ENCODE data around the gene ILF3.

Gene ILF3

GRCh38 chr19:10644260-10645007 is 9.7 kb upstream of the ILF3 start:
- Histone ChIP-seq H3K36me3 (ENCODE audit: low read depth) (peaks cover 31% of the 10 kb centered on the region), H3K4me1 (ENCODE audit: insufficient read depth, poor library complexity, severe bottlenecking) (no peaks in the 10 kb centered on the region), H3K27ac (ENCODE audit: poor library complexity, severe bottlenecking) (peak overlapping the region; percentile 38), H3K4me3 (ENCODE audit: severe bottlenecking) (no peak overlapping the region), H3K27me3 (ENCODE audit: insufficient read depth, poor library complexity, severe bottlenecking) (no peaks in the 10 kb centered on the region), H3K9me3 (ENCODE audit: severe bottlenecking) (no peaks in the 10 kb centered on the region)
- DNase-seq (ENCODE audit: low spot score): no peak
- TF ChIP-seq, protein P1, sequence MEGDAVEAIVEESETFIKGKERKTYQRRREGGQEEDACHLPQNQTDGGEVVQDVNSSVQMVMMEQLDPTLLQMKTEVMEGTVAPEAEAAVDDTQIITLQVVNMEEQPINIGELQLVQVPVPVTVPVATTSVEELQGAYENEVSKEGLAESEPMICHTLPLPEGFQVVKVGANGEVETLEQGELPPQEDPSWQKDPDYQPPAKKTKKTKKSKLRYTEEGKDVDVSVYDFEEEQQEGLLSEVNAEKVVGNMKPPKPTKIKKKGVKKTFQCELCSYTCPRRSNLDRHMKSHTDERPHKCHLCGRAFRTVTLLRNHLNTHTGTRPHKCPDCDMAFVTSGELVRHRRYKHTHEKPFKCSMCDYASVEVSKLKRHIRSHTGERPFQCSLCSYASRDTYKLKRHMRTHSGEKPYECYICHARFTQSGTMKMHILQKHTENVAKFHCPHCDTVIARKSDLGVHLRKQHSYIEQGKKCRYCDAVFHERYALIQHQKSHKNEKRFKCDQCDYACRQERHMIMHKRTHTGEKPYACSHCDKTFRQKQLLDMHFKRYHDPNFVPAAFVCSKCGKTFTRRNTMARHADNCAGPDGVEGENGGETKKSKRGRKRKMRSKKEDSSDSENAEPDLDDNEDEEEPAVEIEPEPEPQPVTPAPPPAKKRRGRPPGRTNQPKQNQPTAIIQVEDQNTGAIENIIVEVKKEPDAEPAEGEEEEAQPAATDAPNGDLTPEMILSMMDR (IDR thresholded peaks at IDR 0.05; ENCODE audit: poor library complexity, severe bottlenecking): peak; percentile 94
- peak; percentile 83 for ATAC-seq (ENCODE audit: low read depth)

DNA sequence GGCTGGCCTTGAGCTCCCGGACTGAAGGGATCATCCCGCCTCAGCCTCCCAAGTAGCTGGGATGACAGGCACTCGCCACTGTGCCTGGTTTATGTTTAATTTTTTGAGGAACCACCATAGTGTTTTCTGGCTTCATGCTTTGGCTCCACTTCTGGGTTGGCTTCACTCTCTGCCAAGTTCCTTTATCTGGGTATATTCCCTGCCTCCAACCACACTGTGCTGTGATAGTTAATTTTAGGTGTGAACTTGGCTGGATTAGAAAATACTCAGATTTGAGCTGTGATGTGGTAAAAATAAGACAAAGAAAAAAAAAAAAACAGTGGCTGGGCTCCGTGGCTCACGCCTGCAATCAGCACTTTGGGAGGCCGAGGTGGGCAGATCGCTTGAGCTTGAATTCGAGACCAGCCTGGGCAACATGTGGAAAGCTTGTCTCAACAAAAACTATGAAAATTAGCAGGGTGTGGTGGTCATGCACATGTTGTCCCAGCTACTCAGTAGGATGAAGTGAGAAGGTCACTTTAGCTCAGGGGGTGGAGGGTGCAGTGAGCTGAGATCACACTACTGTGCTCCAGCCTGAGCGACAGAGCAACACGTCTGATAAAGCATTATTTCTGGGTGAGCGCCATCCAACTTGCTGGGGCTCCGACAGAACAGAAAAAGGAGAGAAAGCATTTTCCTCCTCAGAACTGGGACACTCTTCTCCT is 7.5 kb upstream of the ILF3 start:
- Histone ChIP-seq H3K36me3 (ENCODE audit: low read depth) (peaks cover 15% of the 10 kb centered on the region), H3K27ac (ENCODE audit: poor library complexity, severe bottlenecking) (no peak overlapping the region), H3K4me3 (ENCODE audit: severe bottlenecking) (no peak overlapping the region), H3K4me1 (ENCODE audit: insufficient read depth, poor library complexity, severe bottlenecking) (no peaks in the 10 kb centered on the region), H3K27me3 (ENCODE audit: insufficient read depth, poor library complexity, severe bottlenecking) (no peaks in the 10 kb centered on the region), H3K9me3 (ENCODE audit: severe bottlenecking) (no peaks in the 10 kb centered on the region)
- no peak for DNase-seq (ENCODE audit: low spot score)
- TF ChIP-seq, protein P1 (IDR thresholded peaks at IDR 0.05; ENCODE audit: poor library complexity, severe bottlenecking): no peak
- no peak for ATAC-seq (ENCODE audit: low read depth)

DNA sequence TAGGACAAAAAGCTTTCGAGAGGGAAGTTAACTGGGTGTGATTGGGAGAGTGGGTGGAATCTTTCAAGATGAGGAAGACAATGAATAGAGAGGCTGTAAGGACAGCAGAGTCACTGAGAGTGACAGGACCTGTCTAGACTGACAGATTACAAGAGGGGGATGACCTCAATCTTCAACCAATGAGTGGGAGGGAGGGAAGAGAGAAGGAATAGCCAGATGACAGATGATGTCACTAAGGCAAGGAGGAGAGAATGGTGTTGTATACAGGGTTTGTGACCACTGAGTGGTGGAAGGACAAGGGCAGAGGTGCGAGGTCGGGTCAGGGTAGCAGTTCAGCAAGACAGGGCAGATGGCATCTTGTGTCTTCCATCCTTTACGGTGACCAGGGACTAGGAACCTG is 5.8 kb upstream of the ILF3 start:
- Histone ChIP-seq H3K36me3 (ENCODE audit: low read depth) (peaks cover 10% of the 10 kb centered on the region), H3K27ac (ENCODE audit: poor library complexity, severe bottlenecking) (no peak overlapping the region), H3K4me1 (ENCODE audit: insufficient read depth, poor library complexity, severe bottlenecking) (no peaks in the 10 kb centered on the region), H3K27me3 (ENCODE audit: insufficient read depth, poor library complexity, severe bottlenecking) (no peaks in the 10 kb centered on the region), H3K9me3 (ENCODE audit: severe bottlenecking) (no peaks in the 10 kb centered on the region), H3K4me3 (ENCODE audit: severe bottlenecking) (no peak overlapping the region)
- TF ChIP-seq, protein P1 (IDR thresholded peaks at IDR 0.05; ENCODE audit: poor library complexity, severe bottlenecking): no peak
- no peak for ATAC-seq (ENCODE audit: low read depth)
- no peak for DNase-seq (ENCODE audit: low spot score)

DNA sequence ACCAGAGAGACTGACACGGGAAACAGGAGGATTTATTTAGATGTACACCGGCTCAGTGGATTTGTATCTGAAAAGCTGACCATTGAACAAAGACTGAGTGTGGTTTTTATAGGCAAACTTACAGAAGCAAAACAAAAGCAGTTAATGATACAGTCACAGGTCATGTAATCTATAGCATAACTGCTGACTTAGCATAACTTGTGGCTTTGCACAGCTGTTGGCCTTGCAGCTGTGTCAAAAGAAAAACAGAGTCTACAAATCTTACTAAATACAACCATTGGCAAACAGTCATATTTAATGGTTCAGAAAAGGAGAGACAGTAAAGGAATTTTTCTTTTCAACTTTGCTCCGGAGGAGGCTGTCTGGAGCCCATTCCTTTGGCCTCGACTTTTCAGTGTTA is 2.3 kb upstream of the ILF3 start:
- Histone ChIP-seq H3K4me1 (ENCODE audit: insufficient read depth, poor library complexity, severe bottlenecking) (peaks cover 5% of the 10 kb centered on the region), H3K36me3 (ENCODE audit: low read depth) (peaks cover 26% of the 10 kb centered on the region), H3K27ac (ENCODE audit: poor library complexity, severe bottlenecking) (no peak overlapping the region), H3K9me3 (ENCODE audit: severe bottlenecking) (no peaks in the 10 kb centered on the region), H3K27me3 (ENCODE audit: insufficient read depth, poor library complexity, severe bottlenecking) (no peaks in the 10 kb centered on the region), H3K4me3 (ENCODE audit: severe bottlenecking) (no peak overlapping the region)
- TF ChIP-seq, protein P1 (IDR thresholded peaks at IDR 0.05; ENCODE audit: poor library complexity, severe bottlenecking): no peak
- ATAC-seq (ENCODE audit: low read depth) (no peak), DNase-seq (ENCODE audit: low spot score) (no peak)

GRCh38 chr19:10653482-10653731 is 739 bp upstream of the ILF3 start:
- ATAC-seq (ENCODE audit: low read depth): peak; percentile 17
- peak overlapping the region; percentile 83 for H3K4me3 ChIP-seq (ENCODE audit: severe bottlenecking)
- peaks cover 10% of the 10 kb centered on the region for H3K4me1 ChIP-seq (ENCODE audit: insufficient read depth, poor library complexity, severe bottlenecking)
- H3K27me3 ChIP-seq (ENCODE audit: insufficient read depth, poor library complexity, severe bottlenecking): no peaks in the 10 kb centered on the region
- H3K36me3 ChIP-seq (ENCODE audit: low read depth): peaks cover 41% of the 10 kb centered on the region
- no peak for DNase-seq (ENCODE audit: low spot score)
- peak overlapping the region; percentile 88 for H3K27ac ChIP-seq (ENCODE audit: poor library complexity, severe bottlenecking)
- TF ChIP-seq, protein P1 (IDR thresholded peaks at IDR 0.05; ENCODE audit: poor library complexity, severe bottlenecking): no peak
- no peaks in the 10 kb centered on the region for H3K9me3 ChIP-seq (ENCODE audit: severe bottlenecking)

Data from RWPE2 (cell line).